H7 (cell line): ENCODE data around the gene NCR1. TPM values are rescaled to one million over a fixed set of nuclear protein-coding genes. Genes with fewer than 3 reads are reported as not detected.
"Not testable (repeated sequence)": the region's sequence is repeated elsewhere in the genome, so short reads cannot be mapped to it uniquely, and the experiment has no call there.

ENCODE experiments used
- DNase-seq: peaks from one replicate; pipeline ENCODE4 v3.0.0; 2012
- H3K27me3 ChIP-seq: 2 replicates; pipeline ENCODE4 v1.6.0; 2011; ENCODE audit warnings: mild to moderate bottlenecking, low read length; ENCODE audit not compliant: control insufficient read depth, insufficient read depth
- H3K36me3 ChIP-seq: replicated peaks from 2 replicates; pipeline ENCODE4 v1.5.1; 2011; ENCODE audit warnings: low read length; ENCODE audit not compliant: control insufficient read depth, insufficient read depth
- H3K4me3 ChIP-seq: 2 replicates; pipeline ENCODE4 v1.5.1; 2011; ENCODE audit warnings: low read depth, mild to moderate bottlenecking, control low read depth, low read length, moderate library complexity; ENCODE audit not compliant: insufficient read depth
- total RNA-seq: library from RNA; depleted of rRNA; stranded (reverse); fragments of >200 nt; shearing (Covaris generic); gene quantifications from 2 replicates; pipeline ENCODE4 v1.2.3, GENCODE V29; 2014

Gene NCR1
- total RNA-seq, 1 experiment from 2014 or later = 12.6 TPM

DNA sequence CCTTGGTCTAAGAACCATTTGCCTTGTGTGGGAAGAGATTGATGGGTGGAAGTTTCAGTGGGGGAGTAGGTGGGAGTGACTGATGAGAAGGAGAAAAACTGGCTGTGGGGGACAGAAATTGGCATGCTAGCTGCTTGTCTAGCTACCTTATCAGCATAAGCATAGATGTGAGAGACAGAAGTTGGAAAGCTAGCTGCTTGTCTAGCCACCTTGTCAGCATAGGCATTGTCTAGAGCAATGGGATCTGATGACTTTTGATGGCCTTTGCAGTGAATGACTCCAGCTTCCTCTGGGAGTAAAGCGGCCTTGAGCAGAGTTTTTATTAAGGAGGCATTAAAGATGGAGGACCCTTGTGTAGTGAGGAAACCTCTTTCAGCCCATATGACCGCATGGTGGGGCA lies 9.9 kb upstream of the NCR1 start:
- no peak for DNase-seq
- Histone ChIP-seq H3K36me3 (no peaks in the 10 kb centered on the region), H3K27me3 (no peaks in the 10 kb centered on the region), H3K4me3 (peak overlapping the region; percentile 4; the same call in 1 of the 2 replicates)

DNA sequence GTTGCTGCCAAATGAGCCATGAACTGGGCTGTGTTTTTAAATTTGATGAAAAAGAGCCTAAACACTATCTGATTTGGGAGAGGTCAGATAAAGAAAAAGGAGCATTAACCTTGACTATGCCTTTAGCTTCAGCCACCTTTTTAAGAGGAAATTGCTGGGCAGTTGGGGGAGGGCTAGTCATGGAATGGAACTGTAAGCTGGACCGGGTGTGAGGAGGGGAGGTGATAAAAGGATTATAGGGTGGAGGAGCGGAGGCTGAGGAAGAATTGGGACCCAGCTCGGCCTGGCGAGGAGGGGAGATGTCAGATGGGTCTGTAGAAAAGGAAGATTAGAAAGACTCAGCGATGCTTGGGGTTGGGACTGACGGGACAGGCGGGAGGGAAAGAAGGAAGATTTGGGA lies 7.3 kb upstream of the NCR1 start:
- H3K36me3 ChIP-seq, H3K27me3 ChIP-seq, DNase-seq, H3K4me3 ChIP-seq: not testable (repeated sequence)

DNA sequence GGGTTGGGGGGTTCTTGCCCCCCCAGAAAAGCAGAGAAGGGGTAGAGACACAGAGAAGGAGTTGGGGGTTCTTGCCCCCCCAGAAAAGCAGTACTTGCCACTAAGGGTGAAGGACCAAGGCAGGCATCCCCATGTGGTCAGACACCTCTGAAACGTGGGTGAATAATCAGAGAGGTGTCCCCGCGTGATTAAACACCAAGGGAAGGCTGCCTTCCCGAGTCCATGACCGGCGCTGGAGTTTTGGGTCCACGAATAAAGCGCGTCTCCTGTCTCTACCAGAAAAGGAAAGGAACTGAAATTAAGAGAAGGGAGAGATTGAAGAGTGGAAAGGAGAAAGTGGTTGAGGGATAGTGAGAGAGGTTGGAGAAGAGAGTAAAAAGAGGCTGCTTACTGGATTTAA lies 6.3 kb upstream of the NCR1 start:
- not testable (repeated sequence) for H3K4me3 ChIP-seq, H3K27me3 ChIP-seq, DNase-seq, H3K36me3 ChIP-seq

DNA sequence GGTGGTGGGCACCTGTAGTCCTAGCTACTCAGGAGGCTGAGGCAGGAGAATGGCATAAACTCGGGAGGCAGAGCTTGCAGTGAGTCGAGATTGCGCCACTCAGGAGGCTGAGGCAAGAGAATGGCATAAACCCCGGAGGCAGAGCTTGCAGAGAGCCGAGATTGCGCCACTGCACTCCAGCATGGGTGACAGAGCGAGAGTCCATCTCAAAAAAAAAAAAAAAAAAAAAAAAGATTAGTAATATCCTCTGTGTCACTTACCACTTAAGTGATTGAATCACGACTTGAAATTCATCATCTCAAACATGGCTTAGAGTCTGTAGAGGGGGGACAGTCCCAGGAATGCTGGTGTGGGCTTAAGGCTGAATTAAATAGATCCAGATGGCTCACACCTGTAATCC lies 4.8 kb upstream of the NCR1 start:
- not testable (repeated sequence) for H3K27me3 ChIP-seq, H3K4me3 ChIP-seq, DNase-seq, H3K36me3 ChIP-seq

DNA sequence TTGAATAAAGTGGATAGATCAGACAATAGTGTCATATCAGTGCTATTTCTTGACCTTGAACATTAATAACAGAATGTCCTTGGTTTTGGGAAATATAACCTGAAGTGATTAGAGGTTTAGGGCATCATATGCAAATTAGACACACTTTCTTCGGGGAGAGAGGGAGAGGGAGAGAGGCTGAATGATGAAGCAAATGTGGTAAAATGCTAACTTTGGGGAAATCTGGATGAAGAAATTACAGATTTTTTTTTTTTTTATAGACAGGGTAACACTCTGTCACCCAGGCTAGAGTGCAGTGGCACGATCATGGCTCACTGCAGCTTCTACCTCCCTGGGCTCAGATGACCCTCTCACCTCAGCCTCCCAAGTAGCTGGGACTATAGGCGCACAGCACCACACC lies 3.9 kb upstream of the NCR1 start:
- H3K4me3 ChIP-seq = no peak overlapping the region
- no peaks in the 10 kb centered on the region for H3K36me3 ChIP-seq
- DNase-seq = no peak
- H3K27me3 ChIP-seq = no peaks in the 10 kb centered on the region

DNA sequence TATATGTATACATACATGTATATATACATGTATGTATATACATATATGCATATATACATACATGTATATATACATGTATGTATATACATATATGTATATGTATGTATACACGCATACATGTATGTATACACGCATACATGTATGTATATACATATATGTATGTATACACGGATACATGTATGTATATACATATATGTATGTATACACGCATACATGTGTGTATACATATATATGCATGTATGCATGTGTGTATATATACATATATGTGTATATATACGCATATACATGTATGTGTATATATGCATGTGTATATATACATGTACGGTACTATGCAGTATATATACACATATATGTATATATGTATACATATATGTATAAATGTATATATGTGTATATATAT lies 2.6 kb upstream of the NCR1 start:
- H3K27me3 ChIP-seq = no peaks in the 10 kb centered on the region
- no peak for DNase-seq
- no peak overlapping the region for H3K4me3 ChIP-seq
- H3K36me3 ChIP-seq = no peaks in the 10 kb centered on the region

DNA sequence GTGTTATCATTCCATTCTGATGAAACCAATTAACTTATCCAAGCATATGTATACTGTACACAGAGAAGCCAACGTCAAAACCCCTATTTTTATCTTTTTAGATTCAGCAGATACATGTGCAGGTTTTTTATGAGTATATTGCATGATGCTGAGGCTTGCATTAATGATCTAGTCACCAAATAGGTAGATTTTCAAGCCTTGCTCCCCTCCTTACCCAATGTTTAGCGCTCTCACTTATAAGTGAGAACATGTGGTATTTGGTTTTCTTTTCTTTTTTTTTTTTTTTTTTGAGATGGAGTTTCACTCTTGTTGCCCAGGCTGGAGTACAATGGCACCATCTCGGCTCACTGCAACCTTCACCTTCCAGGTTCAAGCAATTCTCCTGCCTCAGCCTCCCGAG lies 1.7 kb upstream of the NCR1 start:
- H3K4me3 ChIP-seq, H3K27me3 ChIP-seq, DNase-seq, H3K36me3 ChIP-seq: not testable (repeated sequence)

DNA sequence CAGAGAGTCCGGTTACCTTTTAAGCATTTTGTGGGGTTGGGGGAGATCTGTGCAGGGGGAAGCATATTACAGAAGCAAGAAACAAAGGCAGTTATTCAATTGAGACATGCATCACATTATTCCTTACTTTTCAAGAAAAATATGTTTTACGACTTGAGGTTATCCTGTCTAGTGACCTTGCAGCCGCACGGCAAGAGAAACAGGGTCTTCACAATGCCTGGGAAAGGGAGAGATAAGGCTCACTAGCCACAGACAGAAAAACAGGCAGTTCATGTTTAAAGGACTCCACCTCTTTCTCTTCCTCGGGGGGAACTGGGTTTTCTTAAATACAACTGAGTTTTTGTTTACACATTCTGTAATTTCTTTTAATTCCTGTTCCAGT lies 536 bp upstream of the NCR1 start:
- DNase-seq = no peak
- Histone ChIP-seq H3K4me3 (no peak overlapping the region), H3K27me3 (no peaks in the 10 kb centered on the region), H3K36me3 (no peaks in the 10 kb centered on the region)

DNA sequence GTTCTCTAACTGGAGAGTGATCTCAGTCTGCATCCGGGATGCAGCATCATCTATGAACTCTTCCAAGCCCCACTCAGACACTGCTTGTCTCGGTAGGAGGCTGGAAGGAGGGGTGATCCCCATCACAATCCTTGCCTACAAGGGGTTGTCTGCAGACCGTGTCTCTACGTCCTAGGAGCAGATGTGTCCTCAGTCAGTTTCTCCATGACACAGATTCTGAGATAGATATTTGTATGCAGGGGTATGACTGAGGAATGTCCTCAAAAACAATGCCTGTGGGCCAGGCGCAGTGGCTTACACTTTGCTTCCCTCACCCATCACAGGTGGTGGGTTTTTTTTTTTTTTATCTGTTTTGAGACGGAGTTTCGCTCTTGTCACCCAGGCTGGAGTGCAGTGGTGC lies 871 bp downstream of the NCR1 start:
- no peak overlapping the region for H3K4me3 ChIP-seq
- no peaks in the 10 kb centered on the region for H3K36me3 ChIP-seq
- no peak for DNase-seq
- H3K27me3 ChIP-seq = no peaks in the 10 kb centered on the region

DNA sequence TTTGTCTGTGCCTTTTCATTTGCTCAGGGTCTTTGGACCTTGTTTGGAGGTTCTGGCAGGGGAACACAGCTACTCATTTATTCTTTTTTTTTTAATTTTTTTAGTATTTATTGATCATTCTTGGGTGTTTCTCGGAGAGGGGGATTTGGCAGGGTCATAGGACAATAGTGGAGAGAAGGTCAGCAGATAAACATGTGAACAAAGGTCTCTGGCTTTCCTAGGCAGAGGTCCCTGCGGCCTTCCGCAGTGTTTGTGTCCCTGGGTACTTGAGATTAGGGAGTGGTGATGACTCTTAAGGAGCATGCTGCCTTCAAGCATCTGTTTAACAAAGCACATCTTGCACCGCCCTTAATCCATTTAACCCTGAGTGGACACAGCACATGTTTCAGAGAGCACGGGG lies 2.0 kb downstream of the NCR1 start:
- not testable (repeated sequence) for H3K4me3 ChIP-seq, H3K27me3 ChIP-seq, H3K36me3 ChIP-seq, DNase-seq

DNA sequence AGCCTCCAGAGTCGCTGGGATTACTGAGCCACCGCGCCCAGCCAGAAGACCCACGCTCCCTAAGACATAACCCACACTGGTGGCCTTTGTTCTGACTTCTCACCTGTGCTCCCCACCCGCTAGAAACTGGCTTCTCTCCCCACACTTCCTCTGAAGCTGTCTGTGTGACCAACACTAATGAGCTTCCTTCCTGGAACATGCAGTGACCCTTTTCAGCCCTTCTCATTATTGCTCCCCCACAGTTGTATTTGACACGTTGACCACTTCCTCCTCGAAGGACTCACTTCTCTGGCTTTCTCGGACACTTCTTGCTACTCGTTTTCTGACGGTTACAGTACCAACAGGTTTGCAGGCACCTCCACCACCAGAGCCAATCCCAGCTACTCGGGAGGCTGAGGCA lies 10.9 kb downstream of the NCR1 start:
- no peaks in the 10 kb centered on the region for H3K36me3 ChIP-seq
- no peaks in the 10 kb centered on the region for H3K27me3 ChIP-seq
- no peak for DNase-seq
- H3K4me3 ChIP-seq = no peak overlapping the region

DNA sequence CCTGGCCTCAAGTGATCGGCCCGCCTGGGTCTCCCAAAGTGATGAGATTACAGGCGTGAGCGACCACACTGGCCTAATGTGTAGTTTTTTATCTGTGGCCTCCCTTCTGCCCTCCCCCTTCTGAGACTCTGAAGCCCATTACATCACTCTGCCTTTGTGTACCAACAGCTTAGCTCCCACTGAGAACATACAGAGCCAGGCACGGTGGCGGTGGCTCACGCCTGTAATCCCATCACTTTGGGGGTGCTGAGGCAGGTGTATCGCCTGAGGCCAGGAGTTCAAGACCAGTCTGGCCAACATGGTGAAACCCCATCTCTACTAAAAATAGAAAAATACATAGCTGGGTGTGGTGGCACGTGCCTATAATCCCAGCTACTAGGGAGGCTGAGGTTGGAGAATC lies 12.6 kb downstream of the NCR1 start:
- DNase-seq = no peak
- Histone ChIP-seq H3K27me3 (no peaks in the 10 kb centered on the region), H3K36me3 (no peaks in the 10 kb centered on the region)

DNA sequence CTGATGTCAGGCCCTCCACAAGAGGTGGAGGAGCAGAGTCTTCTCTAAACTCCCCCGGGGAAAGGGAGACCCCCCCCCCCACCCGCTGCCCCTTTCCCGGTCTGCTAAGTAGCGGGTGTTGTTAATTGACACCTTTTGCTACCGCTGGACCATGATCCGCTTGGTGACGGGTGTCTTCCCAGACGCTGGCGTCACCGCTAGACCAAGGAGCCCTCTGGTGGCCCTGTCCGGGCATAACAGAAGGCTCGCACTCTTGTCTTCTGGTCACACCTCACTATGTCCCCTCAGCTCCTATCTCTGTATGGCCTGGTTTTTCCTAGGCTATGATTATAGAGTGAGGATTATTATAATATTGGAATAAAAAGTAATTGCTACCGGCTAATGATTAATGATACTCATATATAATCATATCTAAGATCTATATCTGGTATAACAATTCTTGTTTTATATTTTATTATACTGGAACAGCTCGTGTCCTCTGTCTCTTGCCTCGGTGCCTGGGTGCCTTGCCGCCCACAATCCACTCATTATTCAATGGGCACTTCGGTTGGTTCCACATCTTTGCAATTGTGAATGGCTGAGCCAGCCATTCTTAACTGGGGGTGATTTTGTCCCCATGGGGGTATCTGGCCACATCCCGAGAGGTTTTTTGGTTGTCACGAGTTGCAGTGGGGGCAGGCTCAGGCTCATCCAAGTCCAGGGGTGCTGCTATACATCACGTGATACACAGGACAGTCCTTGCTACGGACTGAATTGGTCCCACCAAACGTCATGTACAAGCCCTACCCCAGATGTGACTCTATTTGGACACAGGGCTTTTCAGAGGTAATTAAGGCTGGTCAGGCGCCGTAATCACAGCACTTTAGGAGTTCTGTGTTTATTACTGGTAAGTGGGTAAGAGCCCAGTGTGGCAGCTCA lies 14.0 kb downstream of the NCR1 start:
- DNase-seq = peak; percentile 47
- H3K4me3 ChIP-seq, H3K36me3 ChIP-seq, H3K27me3 ChIP-seq: not testable (repeated sequence)

More for the DNA sequence above, 12.6 kb downstream of the NCR1 start:
- H3K4me3 ChIP-seq = no peak overlapping the region

DNA sequence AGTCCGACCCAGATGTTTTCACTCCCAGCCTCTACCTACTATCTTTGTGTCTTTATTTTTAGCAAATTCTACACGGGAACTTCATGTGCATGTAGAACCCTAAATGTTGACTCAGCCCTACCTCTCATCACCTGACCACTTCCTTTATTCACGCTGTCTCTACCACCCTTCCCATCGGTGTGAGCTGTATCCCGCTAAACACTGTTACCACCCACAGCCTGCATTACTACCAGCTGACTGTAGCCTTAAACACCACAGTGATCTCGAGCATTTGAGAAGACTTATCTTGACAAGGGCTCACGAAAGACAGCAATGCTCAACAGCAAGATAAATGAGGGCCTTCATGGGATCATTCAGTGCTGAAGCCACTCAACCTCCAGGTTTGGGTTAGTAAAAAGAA lies 15.1 kb downstream of the NCR1 start:
- H3K27me3 ChIP-seq = no peaks in the 10 kb centered on the region
- peak; percentile 15 for DNase-seq
- no peaks in the 10 kb centered on the region for H3K36me3 ChIP-seq
- H3K4me3 ChIP-seq = no peak overlapping the region

DNA sequence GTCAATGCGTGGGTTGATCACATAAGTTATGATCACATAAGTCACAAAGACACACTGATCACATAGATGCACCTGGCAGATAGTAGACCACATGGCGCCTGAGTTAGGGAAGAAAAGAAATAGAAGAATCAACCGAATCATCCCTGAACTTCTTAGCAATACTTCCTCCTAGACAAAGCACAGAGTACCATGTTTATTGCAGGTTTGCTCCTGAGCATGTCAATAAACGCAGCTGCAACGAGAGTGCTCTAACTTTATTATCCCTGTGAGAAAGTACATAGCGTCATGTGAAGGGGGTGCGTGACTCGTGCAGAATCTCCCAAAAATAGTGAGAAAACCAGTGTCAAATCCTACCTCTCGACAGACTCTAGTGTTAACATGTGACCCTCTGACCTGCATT lies 17.3 kb downstream of the NCR1 start:
- no peak overlapping the region for H3K4me3 ChIP-seq
- H3K36me3 ChIP-seq = no peaks in the 10 kb centered on the region
- H3K27me3 ChIP-seq = no peaks in the 10 kb centered on the region
- DNase-seq = peak; percentile 7

DNA sequence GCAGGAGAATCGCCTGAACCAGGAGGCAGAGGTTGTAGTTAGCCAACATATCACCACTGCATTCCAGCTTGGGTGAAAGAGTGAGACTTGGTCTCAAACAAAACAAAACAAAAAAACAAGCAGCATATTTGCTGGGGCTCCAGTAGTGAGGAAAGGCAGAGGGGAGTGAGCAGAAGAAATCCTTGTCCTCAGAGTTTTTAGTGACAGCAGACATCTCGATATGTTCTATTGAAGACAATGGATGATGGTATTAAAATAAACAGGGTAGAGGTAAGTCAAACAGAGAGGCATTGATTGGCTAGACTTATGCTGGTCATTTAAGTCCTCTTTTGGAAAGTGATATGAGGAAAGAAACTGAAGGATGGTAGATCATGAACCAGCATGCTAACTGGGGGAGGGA lies 22.4 kb downstream of the NCR1 start:
- no peak for DNase-seq
- H3K27me3 ChIP-seq = no peaks in the 10 kb centered on the region
- H3K36me3 ChIP-seq = no peaks in the 10 kb centered on the region
- no peak overlapping the region for H3K4me3 ChIP-seq
